ENCODE measurements around the gene XYLT1. TPM values are rescaled to one million over a fixed set of nuclear protein-coding genes. Genes with fewer than 3 reads are reported as not detected.

The XYLT1 gene
- total RNA-seq, 5 donors from 2014 or later (not counting 1 experiment from before 2014, with no cell fraction given): 25.8 to 70.6 (median 57.8) TPM

GRCh38 chr16:17362183-17362582, 108.6 kb downstream of the XYLT1 start:
- POLR2A ChIA-PET: no interaction called here
- Histone ChIP-seq H3K36me3 (ENCODE audit: control insufficient read depth in 2 of 2, extremely low read depth in 1 of 2, insufficient read depth in 1 of 2, low read length in 1 of 2) (peaks cover 0 to 3% of the 10 kb centered on the region in 2 donors), H3K4me3 (ENCODE audit: control insufficient read depth in 1 of 2, extremely low read depth in 1 of 2, low read length in 1 of 2) (no peak overlapping the region), H3K27me3 (replicated peaks in 1 of 2; ENCODE audit: control insufficient read depth in 2 of 2, extremely low read depth in 1 of 2, insufficient read depth in 2 of 2, low read length in 1 of 2) (no peaks in the 10 kb centered on the region), H3K27ac (ENCODE audit: low read length) (peak overlapping the region; percentile 98), H3K9me3 (no peaks in the 10 kb centered on the region), H3K4me1 (ENCODE audit: control insufficient read depth in 1 of 2, extremely low read depth in 1 of 2, insufficient read depth in 2 of 2, low read length in 2 of 2) (peaks cover 74 to 92% of the 10 kb centered on the region in 2 experiments)
- H3K9me3 Mint-ChIP-seq: peaks cover 0 to under 1% (median 0%) of the 10 kb centered on the region in 3 donors
- peak overlapping the region; percentile 98 to 100 for H3K27ac Mint-ChIP-seq
- no peak for DNase-seq
- H3K4me1 Mint-ChIP-seq: peaks cover 97 to 100% (median 99%) of the 10 kb centered on the region in 3 donors
- no peaks in the 10 kb centered on the region for H3K27me3 Mint-ChIP-seq
- CTCF ChIA-PET: no interaction called here
- H3K36me3 Mint-ChIP-seq: peaks cover 5% of the 10 kb centered on the region
- peak overlapping the region in 1 of 3 donors; percentile 88 for H3K4me3 Mint-ChIP-seq
- WGBS (ENCODE audit: insufficient coverage): no CpG with 5 or more reads among the region's 5 CpGs
- no peak for ATAC-seq (replicated peaks in 1 of 4)

GRCh38 chr16:17360693-17361122, 110.1 kb downstream of the XYLT1 start:
- H3K36me3 Mint-ChIP-seq: peaks cover 7% of the 10 kb centered on the region

GRCh38 chr16:17359788-17360390, 110.9 kb downstream of the XYLT1 start:
- Histone ChIP-seq H3K27ac (ENCODE audit: low read length) (peak overlapping the region; percentile 65), H3K4me3 (ENCODE audit: control insufficient read depth in 1 of 2, extremely low read depth in 1 of 2, low read length in 1 of 2) (no peak overlapping the region), H3K4me1 (ENCODE audit: control insufficient read depth in 1 of 2, extremely low read depth in 1 of 2, insufficient read depth in 2 of 2, low read length in 2 of 2) (peaks cover 51 to 79% of the 10 kb centered on the region in 2 experiments), H3K27me3 (replicated peaks in 1 of 2; ENCODE audit: control insufficient read depth in 2 of 2, extremely low read depth in 1 of 2, insufficient read depth in 2 of 2, low read length in 1 of 2) (no peaks in the 10 kb centered on the region), H3K9me3 (no peaks in the 10 kb centered on the region), H3K36me3 (ENCODE audit: control insufficient read depth in 2 of 2, extremely low read depth in 1 of 2, insufficient read depth in 1 of 2, low read length in 1 of 2) (peaks cover 0 to 7% of the 10 kb centered on the region in 2 donors)
- Mint-ChIP-seq H3K27ac (peak overlapping the region; percentile 98 to 100), H3K9me3 (no peaks in the 10 kb centered on the region), H3K36me3 (peaks cover 10% of the 10 kb centered on the region), H3K27me3 (no peaks in the 10 kb centered on the region), H3K4me1 (peaks cover 78 to 86% (median 79%) of the 10 kb centered on the region in 3 donors), H3K4me3 (peak overlapping the region; percentile 37 to 49 (median 39))
- CTCF ChIA-PET: interaction anchor here (0.6 to 2.6 kb wide), 4 partner anchors 10 to 15 kb away, joined by 3 to 10 read pairs (median 5); no protein-coding TSS in a partner anchor
- ATAC-seq (replicated peaks in 1 of 4) (peak in 3 of 4 experiments; percentile 21 to 42 (median 39)), DNase-seq (peak in 5 of 35 experiments; percentile 27 to 59 (median 43))
- 0% methylated on average over 2 of the region's 5 CpGs for WGBS (ENCODE audit: insufficient coverage)
- POLR2A ChIA-PET: interaction anchor here (0.7 to 1.1 kb wide), 4 partner anchors 10 to 74 kb away, joined by 3 to 6 read pairs (median 3); no protein-coding TSS in a partner anchor

More at GRCh38 chr16:17360693-17361122, 110.1 kb downstream of the XYLT1 start:
- CTCF ChIA-PET: interaction anchor here (1.5 to 2.6 kb wide), 2 partner anchors 9 to 10 kb away, joined by 3 to 10 read pairs; no protein-coding TSS in a partner anchor
- Histone ChIP-seq H3K4me1 (ENCODE audit: control insufficient read depth in 1 of 2, extremely low read depth in 1 of 2, insufficient read depth in 2 of 2, low read length in 2 of 2) (peaks cover 60 to 84% of the 10 kb centered on the region in 2 experiments), H3K9me3 (no peaks in the 10 kb centered on the region), H3K4me3 (ENCODE audit: control insufficient read depth in 1 of 2, extremely low read depth in 1 of 2, low read length in 1 of 2) (no peak overlapping the region), H3K27me3 (replicated peaks in 1 of 2; ENCODE audit: control insufficient read depth in 2 of 2, extremely low read depth in 1 of 2, insufficient read depth in 2 of 2, low read length in 1 of 2) (no peaks in the 10 kb centered on the region), H3K27ac (ENCODE audit: low read length) (peak overlapping the region; percentile 65), H3K36me3 (ENCODE audit: control insufficient read depth in 2 of 2, extremely low read depth in 1 of 2, insufficient read depth in 1 of 2, low read length in 1 of 2) (peaks cover 0 to 4% of the 10 kb centered on the region in 2 donors)
- Mint-ChIP-seq H3K9me3 (no peaks in the 10 kb centered on the region), H3K27ac (peak overlapping the region; percentile 98 to 100), H3K4me3 (peak overlapping the region in 1 of 3 donors; percentile 49), H3K4me1 (peaks cover 86 to 90% (median 87%) of the 10 kb centered on the region in 3 donors), H3K27me3 (no peaks in the 10 kb centered on the region)
- POLR2A ChIA-PET: interaction anchor here (1.1 kb wide), 2 partner anchors 14 to 20 kb away, joined by 3 read pairs; no protein-coding TSS in a partner anchor
- DNase-seq (no peak), ATAC-seq (replicated peaks in 1 of 4) (no peak)
- 91% methylated on average over 2 of the region's 7 CpGs for WGBS (ENCODE audit: insufficient coverage)

GRCh38 chr16:17358846-17359245, 111.9 kb downstream of the XYLT1 start:
- no peaks in the 10 kb centered on the region for H3K27me3 Mint-ChIP-seq
- DNase-seq (no peak), ATAC-seq (replicated peaks in 1 of 4) (no peak)
- Histone ChIP-seq H3K4me3 (ENCODE audit: control insufficient read depth in 1 of 2, extremely low read depth in 1 of 2, low read length in 1 of 2) (no peak overlapping the region), H3K27ac (ENCODE audit: low read length) (peak overlapping the region; percentile 65), H3K4me1 (ENCODE audit: control insufficient read depth in 1 of 2, extremely low read depth in 1 of 2, insufficient read depth in 2 of 2, low read length in 2 of 2) (peaks cover 47 to 72% of the 10 kb centered on the region in 2 experiments), H3K27me3 (replicated peaks in 1 of 2; ENCODE audit: control insufficient read depth in 2 of 2, extremely low read depth in 1 of 2, insufficient read depth in 2 of 2, low read length in 1 of 2) (no peaks in the 10 kb centered on the region), H3K9me3 (no peaks in the 10 kb centered on the region), H3K36me3 (ENCODE audit: control insufficient read depth in 2 of 2, extremely low read depth in 1 of 2, insufficient read depth in 1 of 2, low read length in 1 of 2) (peaks cover 0 to 15% of the 10 kb centered on the region in 2 donors)
- H3K36me3 Mint-ChIP-seq: peaks cover 14% of the 10 kb centered on the region
- peak overlapping the region; percentile 98 to 100 for H3K27ac Mint-ChIP-seq
- ChIA-PET CTCF (interaction anchor here in 1 of 2 donors (1.1 to 2.6 kb wide), 2 partner anchors 11 to 12 kb away, joined by 3 to 10 read pairs; no protein-coding TSS in a partner anchor), POLR2A (interaction anchor here in 1 of 2 donors (0.9 kb wide), 1 partner anchor 12 kb away, joined by 4 read pairs; no protein-coding TSS in a partner anchor)
- WGBS (ENCODE audit: insufficient coverage): no CpG with 5 or more reads among the region's 3 CpGs
- peak overlapping the region in 1 of 3 donors; percentile 49 for H3K4me3 Mint-ChIP-seq
- no peaks in the 10 kb centered on the region for H3K9me3 Mint-ChIP-seq
- H3K4me1 Mint-ChIP-seq: peaks cover 71 to 78% (median 72%) of the 10 kb centered on the region in 3 donors

GRCh38 chr16:17358355-17358754, 112.4 kb downstream of the XYLT1 start:
- peak overlapping the region in 1 of 3 donors; percentile 49 for H3K4me3 Mint-ChIP-seq
- no peaks in the 10 kb centered on the region for H3K9me3 ChIP-seq
- ChIA-PET POLR2A (interaction anchor here in 1 of 2 donors (0.7 to 0.9 kb wide), 2 partner anchors 11 kb away, joined by 4 to 6 read pairs; no protein-coding TSS in a partner anchor), CTCF (interaction anchor here (0.7 to 1.1 kb wide), 2 partner anchors 12 to 18 kb away, joined by 3 to 4 read pairs; no protein-coding TSS in a partner anchor)
- no peaks in the 10 kb centered on the region for H3K27me3 Mint-ChIP-seq
- H3K4me1 ChIP-seq (ENCODE audit: control insufficient read depth in 1 of 2, extremely low read depth in 1 of 2, insufficient read depth in 2 of 2, low read length in 2 of 2): peaks cover 45 to 67% of the 10 kb centered on the region in 2 experiments
- peaks cover 19% of the 10 kb centered on the region for H3K36me3 Mint-ChIP-seq
- no peak overlapping the region for H3K4me3 ChIP-seq (ENCODE audit: control insufficient read depth in 1 of 2, extremely low read depth in 1 of 2, low read length in 1 of 2)
- no CpG with 5 or more reads among the region's 8 CpGs for WGBS (ENCODE audit: insufficient coverage)
- peaks cover 71 to 78% (median 72%) of the 10 kb centered on the region in 3 donors for H3K4me1 Mint-ChIP-seq
- H3K27ac Mint-ChIP-seq: peak overlapping the region; percentile 98 to 100
- ATAC-seq (replicated peaks in 1 of 4) (no peak), DNase-seq (no peak)
- H3K9me3 Mint-ChIP-seq: no peaks in the 10 kb centered on the region
- H3K27ac ChIP-seq (ENCODE audit: low read length): peak overlapping the region; percentile 65
- H3K36me3 ChIP-seq (ENCODE audit: control insufficient read depth in 2 of 2, extremely low read depth in 1 of 2, insufficient read depth in 1 of 2, low read length in 1 of 2): peaks cover 0 to 15% of the 10 kb centered on the region in 2 donors
- H3K27me3 ChIP-seq (replicated peaks in 1 of 2; ENCODE audit: control insufficient read depth in 2 of 2, extremely low read depth in 1 of 2, insufficient read depth in 2 of 2, low read length in 1 of 2): no peaks in the 10 kb centered on the region

Measured in T-cell (primary cell).